GM23248 (cell line): Measurements from ENCODE around the gene PID1. TPM values are rescaled to one million over a fixed set of nuclear protein-coding genes. Genes with fewer than 3 reads are reported as not detected.
A peak's percentile ranks its signal among the peaks of the same experiment; 100 is the strongest.

ENCODE experiments used
- DNase-seq: peaks from one replicate; pipeline ENCODE4 v3.0.0-alpha.2; 2015
- H2AFZ ChIP-seq: fragments of 200-600 bp; sonication (generic); 2 replicates; pipeline ENCODE4 v1.6.1; 2016; ENCODE audit warnings: antibody characterized with exemption
- H3F3A ChIP-seq: fragments of 200-600 bp; sonication (generic); 2 replicates; pipeline ENCODE4 v1.6.1; 2016; ENCODE audit warnings: mild to moderate bottlenecking, antibody characterized with exemption, mixed run types; ENCODE audit not compliant: insufficient read depth
- H3K27ac ChIP-seq: fragments of 200-600 bp; sonication (generic); 2 replicates; pipeline ENCODE4 v1.5.1; 2016; ENCODE audit warnings: mild to moderate bottlenecking
- H3K27me3 ChIP-seq: fragments of 200-600 bp; sonication (generic); replicated peaks from 2 replicates; pipeline ENCODE4 v1.6.1; 2016; ENCODE audit warnings: mild to moderate bottlenecking; ENCODE audit not compliant: insufficient read depth
- H3K36me3 ChIP-seq: fragments of 200-600 bp; sonication (generic); 2 replicates; pipeline ENCODE4 v1.6.1; 2016; ENCODE audit warnings: low read depth, mild to moderate bottlenecking
- H3K4me1 ChIP-seq: fragments of 200-600 bp; sonication (generic); 2 replicates; pipeline ENCODE4 v1.6.1; 2016; ENCODE audit warnings: mild to moderate bottlenecking; ENCODE audit not compliant: insufficient read depth
- H3K4me2 ChIP-seq: fragments of 200-600 bp; sonication (generic); one replicate; pipeline ENCODE4 v1.6.1; 2016; ENCODE audit warnings: mild to moderate bottlenecking; ENCODE audit not compliant: unreplicated experiment
- H3K4me3 ChIP-seq: fragments of 200-600 bp; sonication (generic); 2 replicates; pipeline ENCODE4 v1.5.1; 2016; ENCODE audit warnings: mild to moderate bottlenecking
- H3K79me2 ChIP-seq: fragments of 200-600 bp; sonication (generic); 2 replicates; pipeline ENCODE4 v1.6.1; 2016; ENCODE audit warnings: mild to moderate bottlenecking; ENCODE audit not compliant: insufficient read depth
- H3K9ac ChIP-seq: fragments of 200-600 bp; sonication (generic); 2 replicates; pipeline ENCODE4 v1.6.1; 2016; ENCODE audit warnings: mild to moderate bottlenecking
- H3K9me2 ChIP-seq: fragments of 200-600 bp; sonication (generic); 2 replicates; pipeline ENCODE4 v1.6.1; 2016; ENCODE audit warnings: mixed run types, mild to moderate bottlenecking, moderate library complexity; ENCODE audit not compliant: insufficient read depth
- H3K9me3 ChIP-seq: fragments of 200-600 bp; sonication (generic); one replicate; pipeline ENCODE4 v1.6.1; 2017; ENCODE audit warnings: low read depth
- H4K20me1 ChIP-seq: fragments of 200-600 bp; sonication (generic); 2 replicates; pipeline ENCODE4 v1.6.0; 2016; ENCODE audit not compliant: insufficient read depth
- EZH2 ChIP-seq: fragments of 200-600 bp; sonication (generic); IDR thresholded peaks from 2 replicates; pipeline ENCODE4 v1.6.1; 2018; ENCODE audit warnings: antibody characterized with exemption, mild to moderate bottlenecking; ENCODE audit not compliant: insufficient read depth, poor library complexity, severe bottlenecking
- EZH2phosphoT487 ChIP-seq: fragments of 200-600 bp; sonication (generic); IDR thresholded peaks from 2 replicates; pipeline ENCODE4 v1.6.1; 2018; ENCODE audit warnings: antibody characterized with exemption, moderate library complexity, mild to moderate bottlenecking, low read depth; ENCODE audit not compliant: insufficient read depth
- WGBS, 2 experiments: methylation state at CpG; one replicate each; pipeline ENCODE4 v1.1.6; 2015 to 2017; ENCODE audit warnings: low lambda C conversion rate in 2 of 2, low coverage in 1 of 2; ENCODE audit errors: missing lambda C conversion rate in 2 of 2; 5-methylcytosine and 5-hydroxymethylcytosine counted together
- in situ Hi-C: fragments of 300-500 bp; cut with MboI; formaldehyde crosslinking; loops from 2 replicates; pipeline ENCODE4 v1.15.0; 2020
- polyA plus RNA-seq: library from polyadenylated mRNA; unstranded; fragments of >200 nt; fragmentation: Nextera tagmentation; extraction: Ambion mirVana; gene quantifications from 2 replicates; pipeline ENCODE4 v1.2.1, GENCODE V29; 2016
- total RNA-seq: library from RNA; depleted of rRNA; stranded (reverse); fragments of >200 nt; shearing (Covaris generic); gene quantifications from 2 replicates; pipeline ENCODE4 v1.2.3, GENCODE V29; 2014; rRNA removed

Gene PID1, protein sequence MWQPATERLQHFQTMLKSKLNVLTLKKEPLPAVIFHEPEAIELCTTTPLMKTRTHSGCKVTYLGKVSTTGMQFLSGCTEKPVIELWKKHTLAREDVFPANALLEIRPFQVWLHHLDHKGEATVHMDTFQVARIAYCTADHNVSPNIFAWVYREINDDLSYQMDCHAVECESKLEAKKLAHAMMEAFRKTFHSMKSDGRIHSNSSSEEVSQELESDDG
- 4.9 and 5.9 TPM in 2 replicates for total RNA-seq
- polyA plus RNA-seq, result 8.6 and 9.6 TPM in 2 replicates

DNA sequence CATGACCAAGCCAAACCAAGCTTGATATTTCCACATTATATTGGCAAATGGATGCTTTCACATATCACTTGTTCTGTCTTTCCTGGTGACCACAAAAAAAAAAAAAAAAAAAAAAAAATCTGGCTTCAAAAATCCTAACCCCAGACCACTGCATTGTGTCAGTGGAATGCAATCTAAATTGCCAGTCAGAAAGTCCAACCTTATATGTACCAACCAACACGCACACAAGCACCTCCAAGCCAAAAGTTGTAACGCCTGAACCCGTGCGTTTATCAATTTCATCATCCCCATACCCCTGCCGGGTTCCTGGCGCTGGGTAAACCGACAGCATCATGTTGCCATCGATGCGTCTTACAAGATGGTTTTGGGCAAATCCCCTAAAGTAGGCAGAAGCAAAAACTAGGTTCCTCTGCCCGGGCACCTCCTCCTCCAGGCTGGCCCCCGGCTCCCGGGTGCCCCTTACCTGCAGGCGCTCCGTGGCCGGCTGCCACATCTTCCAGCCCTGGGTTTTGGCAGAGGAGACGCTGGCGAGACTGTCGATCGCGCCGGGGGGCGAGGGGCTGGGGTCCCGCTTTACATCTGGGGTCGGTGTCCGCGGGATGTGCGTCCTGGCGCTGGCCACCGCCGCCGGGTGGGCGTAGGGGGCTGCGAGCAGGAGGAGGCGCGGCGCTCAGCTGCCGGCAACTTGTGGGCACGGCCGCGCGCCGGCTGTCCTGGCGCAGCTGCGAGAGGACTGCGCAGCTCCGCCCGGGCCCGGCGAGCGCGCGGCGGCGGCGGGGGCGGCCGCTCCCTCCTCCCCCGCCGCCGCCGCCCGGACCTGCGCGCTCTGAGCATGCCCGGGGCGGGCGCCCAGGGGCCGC, at the start of gene PID1:
Gene PID1 (minus strand): TSS at position 737 of the 860 bp plus-strand sequence. CDS start 244 bp downstream, at position 493.
- Histone ChIP-seq H3K4me2 (peak within 1 kb of the TSS; percentile 95), H3K9ac (peak within 1 kb of the TSS; percentile 82), H2AFZ (peak within 1 kb of the TSS; percentile 93)

DNA sequence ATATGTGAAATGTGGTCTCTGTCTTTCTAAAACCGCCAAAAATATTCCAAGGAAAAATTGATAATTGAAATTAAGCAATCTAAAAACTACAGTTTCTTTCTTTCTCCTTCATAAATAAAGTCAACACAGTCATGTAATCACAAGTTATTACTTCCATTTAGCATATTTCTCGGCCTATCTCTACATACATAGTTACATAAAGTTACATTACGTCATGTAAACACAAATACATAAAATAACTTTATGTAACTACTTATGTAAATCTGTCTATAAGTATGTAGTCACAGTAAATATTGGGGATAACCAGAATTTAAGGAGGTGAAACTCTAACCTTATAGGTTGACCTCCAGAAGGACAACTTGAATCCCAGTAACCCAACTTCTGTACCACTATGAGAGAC, 48.5 kb upstream of the PID1 start:
- Histone ChIP-seq H3K4me3 (no peak overlapping the region), H3K4me1 (no peaks in the 10 kb centered on the region), H4K20me1 (no peaks in the 10 kb centered on the region), H3K9ac (no peak overlapping the region), H3K4me2 (no peak overlapping the region), H3K79me2 (no peaks in the 10 kb centered on the region), H3F3A (no peaks in the 10 kb centered on the region), H3K27me3 (no peaks in the 10 kb centered on the region), H3K36me3 (no peaks in the 10 kb centered on the region), H3K9me2 (no peaks in the 10 kb centered on the region), H3K27ac (no peak overlapping the region), H3K9me3 (no peaks in the 10 kb centered on the region), H2AFZ (no peak overlapping the region)
- in situ Hi-C loops, result no loop called here
- no peak for DNase-seq
- no peak for TF ChIP-seq EZH2phosphoT487
- no peak for TF ChIP-seq EZH2
- WGBS, 2 experiments, result 79 to 84% methylated on average over 3 of the region's 3 CpGs

More for the DNA sequence above, at the start of gene PID1:
- H3K79me2 ChIP-seq, result no peaks in the 10 kb centered on the region
- no peak for TF ChIP-seq EZH2phosphoT487
- TF ChIP-seq EZH2, result no peak
- in situ Hi-C loops, result no loop called here
- H3K4me3 ChIP-seq, result peak within 1 kb of the TSS; percentile 97
- H3K9me2 ChIP-seq, result no peaks in the 10 kb centered on the region
- no peaks in the 10 kb centered on the region for H4K20me1 ChIP-seq
- no peaks in the 10 kb centered on the region for H3K27me3 ChIP-seq
- H3K4me1 ChIP-seq, result peaks cover 40% of the 10 kb centered on the region
- H3K36me3 ChIP-seq, result no peaks in the 10 kb centered on the region
- peaks cover 18% of the 10 kb centered on the region for H3F3A ChIP-seq
- no peaks in the 10 kb centered on the region for H3K9me3 ChIP-seq
- DNase-seq, result peak; percentile 78
- no peak within 1 kb of the TSS for H3K27ac ChIP-seq
- 1 to 5% methylated on average over 26 to 49 of the region's 68 CpGs for WGBS, 2 experiments

DNA sequence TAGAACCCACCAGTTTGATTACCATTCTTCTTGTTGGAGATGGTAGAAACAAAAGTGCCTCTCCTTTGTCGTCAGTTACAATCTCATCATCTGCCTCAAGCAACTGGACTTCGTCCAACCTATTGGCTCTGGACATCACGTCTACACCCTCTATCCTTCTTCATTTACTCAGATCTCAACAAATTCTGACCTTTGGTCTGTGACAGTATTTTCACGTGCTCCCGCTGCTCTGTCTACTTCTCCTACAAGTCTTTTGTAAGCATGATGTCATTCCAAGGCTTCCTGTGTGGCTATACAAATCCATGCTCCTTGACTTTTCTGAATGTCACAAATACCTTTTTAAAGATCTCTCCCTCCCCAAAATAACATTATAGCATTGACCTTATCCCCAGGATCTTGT, 43.0 kb upstream of the PID1 start:
- TF ChIP-seq EZH2 (no peak), EZH2phosphoT487 (no peak)
- in situ Hi-C loops, result no loop called here

DNA sequence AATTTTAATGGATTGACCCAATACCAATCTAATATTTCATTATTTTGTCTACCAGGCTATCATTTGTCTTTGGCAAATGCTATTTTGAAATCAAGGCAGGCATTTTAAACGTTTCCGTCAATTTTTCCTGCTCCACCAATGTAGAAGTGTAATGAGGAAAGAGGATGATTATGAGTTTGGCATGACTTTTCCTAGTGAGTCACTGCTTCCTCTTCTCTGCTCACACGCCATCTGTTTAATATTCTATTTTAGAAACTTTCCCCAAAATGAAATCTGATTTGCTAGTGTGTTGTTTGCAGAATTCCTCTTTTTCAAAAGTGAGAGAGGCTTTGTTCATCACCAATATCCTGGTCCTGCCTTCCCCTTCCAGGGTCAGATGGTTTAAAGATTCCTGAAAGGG, 42.5 kb upstream of the PID1 start:
- Histone ChIP-seq H3K4me3 (no peak overlapping the region; the same call in 1 of the 2 replicates), H3K4me1 (peaks cover 16% of the 10 kb centered on the region), H3K36me3 (no peaks in the 10 kb centered on the region), H3K27ac (peak overlapping the region; percentile 66), H3K9me3 (no peaks in the 10 kb centered on the region), H3K27me3 (no peaks in the 10 kb centered on the region), H3K9me2 (no peaks in the 10 kb centered on the region), H3K9ac (no peak overlapping the region), H3K79me2 (no peaks in the 10 kb centered on the region), H2AFZ (0 out of 2 replicates have a peak overlapping the region, but pooled peaks have one; percentile 37), H4K20me1 (no peaks in the 10 kb centered on the region), H3F3A (peaks cover 19% of the 10 kb centered on the region), H3K4me2 (peak overlapping the region; percentile 62)
- DNase-seq, result peak; percentile 90
- TF ChIP-seq EZH2phosphoT487, result no peak
- no peak for TF ChIP-seq EZH2
- 2 to 3% methylated on average over 3 of the region's 3 CpGs for WGBS, 2 experiments
- in situ Hi-C loops, result no loop called here

More for the DNA sequence above, 43.0 kb upstream of the PID1 start:
- Histone ChIP-seq H3K9me3 (no peaks in the 10 kb centered on the region), H3F3A (peaks cover 19% of the 10 kb centered on the region), H3K4me3 (no peak overlapping the region), H3K79me2 (no peaks in the 10 kb centered on the region), H3K27ac (peak overlapping the region; percentile 66), H3K4me1 (peaks cover 16% of the 10 kb centered on the region), H3K9ac (no peak overlapping the region), H3K4me2 (peak overlapping the region; percentile 62), H2AFZ (no peak overlapping the region), H3K27me3 (no peaks in the 10 kb centered on the region), H3K36me3 (no peaks in the 10 kb centered on the region), H3K9me2 (no peaks in the 10 kb centered on the region), H4K20me1 (no peaks in the 10 kb centered on the region)
- 47% methylated on average over 5 of the region's 5 CpGs for WGBS, 2 experiments
- peak; percentile 23 for DNase-seq
